Osteoblast (primary cell): ENCODE results near the gene OR6C3. TPM values are rescaled to one million over a fixed set of nuclear protein-coding genes. Genes with fewer than 3 reads are reported as not detected.

ENCODE experiments used
- DNase-seq: peaks from one replicate; pipeline ENCODE4 v3.0.0; 2011; ENCODE audit warnings: low spot score, mixed read lengths; ENCODE audit not compliant: insufficient read length; ENCODE audit errors: missing footprints
- H2AFZ ChIP-seq: 2 replicates; pipeline ENCODE4 v1.6.0; 2011; ENCODE audit warnings: mild to moderate bottlenecking, low read length
- H3K27ac ChIP-seq: 2 replicates; pipeline ENCODE4 v1.5.1; 2011; ENCODE audit warnings: mild to moderate bottlenecking, low read depth, low read length, moderate library complexity
- H3K27me3 ChIP-seq: 2 replicates; pipeline ENCODE4 v1.6.0; 2012; ENCODE audit warnings: mild to moderate bottlenecking, control low read depth, inconsistent platforms, low read length, moderate library complexity; ENCODE audit not compliant: insufficient read depth
- H3K36me3 ChIP-seq: 2 replicates; pipeline ENCODE4 v1.5.1; 2011; ENCODE audit warnings: mild to moderate bottlenecking, low read length, control low read depth, moderate library complexity; ENCODE audit not compliant: insufficient read depth
- H3K4me1 ChIP-seq: 2 replicates; pipeline ENCODE4 v1.5.1; 2011; ENCODE audit warnings: mild to moderate bottlenecking, low read length, control low read depth, moderate library complexity; ENCODE audit not compliant: insufficient read depth
- H3K4me2 ChIP-seq: 2 replicates; pipeline ENCODE4 v1.6.0; 2011; ENCODE audit warnings: mild to moderate bottlenecking, low read length; ENCODE audit not compliant: insufficient read depth
- H3K4me3 ChIP-seq: fragments of 200-600 bp; sonication (generic); 3 replicates; pipeline ENCODE4 v1.5.1; 2012; ENCODE audit warnings: mild to moderate bottlenecking, low read length, inconsistent platforms; ENCODE audit not compliant: insufficient read depth
- H3K79me2 ChIP-seq: 2 replicates; pipeline ENCODE4 v1.6.0; 2012; ENCODE audit warnings: mild to moderate bottlenecking, low read length, control low read depth, inconsistent platforms; ENCODE audit not compliant: insufficient read depth
- H3K9me3 ChIP-seq: 2 replicates; pipeline ENCODE4 v1.5.1; 2011; ENCODE audit warnings: low read depth, low read length, control low read depth
- H4K20me1 ChIP-seq: 2 replicates; pipeline ENCODE4 v1.6.0; 2012; ENCODE audit warnings: mild to moderate bottlenecking, low read length, control low read depth; ENCODE audit not compliant: insufficient read depth
- CTCF ChIP-seq: IDR thresholded peaks from 2 replicates; pipeline ENCODE4 v1.5.1; 2011; ENCODE audit warnings: mild to moderate bottlenecking, low read depth, low read length, moderate library complexity; ENCODE audit errors: extremely low read depth
- total RNA-seq: library from RNA; depleted of rRNA; stranded (reverse); fragments of >200 nt; gene quantifications from 2 replicates; pipeline ENCODE4 v1.2.3, GENCODE V29; 2012

Gene OR6C3
- total RNA-seq, 1 donor = not detected

GRCh38 chr12:55362675-55363074 is 32.1 kb downstream of the OR6C3 start, which contains the start of gene OR6C75:
Gene OR6C75 (plus strand): TSS chr12:55362975. CDS start chr12:55365111, 2,136 bp downstream.
- H3K27ac ChIP-seq = no peak within 1 kb of the TSS
- no peak for TF ChIP-seq CTCF
- H2AFZ ChIP-seq = no peak within 1 kb of the TSS
- no peaks in the 10 kb centered on the region for H3K4me1 ChIP-seq
- H3K36me3 ChIP-seq = no peaks in the 10 kb centered on the region
- no peaks in the 10 kb centered on the region for H3K9me3 ChIP-seq
- no peaks in the 10 kb centered on the region for H3K79me2 ChIP-seq
- H3K4me2 ChIP-seq = no peak within 1 kb of the TSS
- no peak within 1 kb of the TSS for H3K4me3 ChIP-seq
- no peak for DNase-seq
- no peaks in the 10 kb centered on the region for H3K27me3 ChIP-seq
- no peaks in the 10 kb centered on the region for H4K20me1 ChIP-seq

- H3K9me3 ChIP-seq = no peaks in the 10 kb centered on the region
- no peak for TF ChIP-seq CTCF
- H4K20me1 ChIP-seq = no peaks in the 10 kb centered on the region
- H3K4me2 ChIP-seq = no peak overlapping the region
- no peak overlapping the region for H3K27ac ChIP-seq
- H3K4me3 ChIP-seq = no peak overlapping the region
- H3K4me1 ChIP-seq = no peaks in the 10 kb centered on the region
- H3K36me3 ChIP-seq = no peaks in the 10 kb centered on the region
- DNase-seq = no peak
- no peaks in the 10 kb centered on the region for H3K27me3 ChIP-seq
- no peak overlapping the region for H2AFZ ChIP-seq
- no peaks in the 10 kb centered on the region for H3K79me2 ChIP-seq
Observed at GRCh38 chr12:55365086-55365485, 34.5 kb downstream of the OR6C3 start.

- TF ChIP-seq CTCF = no peak
- Histone ChIP-seq H4K20me1 (no peaks in the 10 kb centered on the region), H3K36me3 (no peaks in the 10 kb centered on the region), H3K4me3 (no peak overlapping the region), H3K27ac (no peak overlapping the region), H3K79me2 (no peaks in the 10 kb centered on the region), H3K4me2 (no peak overlapping the region), H3K9me3 (no peaks in the 10 kb centered on the region), H2AFZ (no peak overlapping the region), H3K27me3 (no peaks in the 10 kb centered on the region), H3K4me1 (no peaks in the 10 kb centered on the region)
- DNase-seq = no peak
Observed at GRCh38 chr12:55372521-55372920, 42.0 kb downstream of the OR6C3 start.

Other genes starting within 250 kb of the OR6C3 start
- not detected in 2 replicates for gene OR9K2, start 204.3 kb upstream of the OR6C3 start, total RNA-seq
- gene OR10A7, start 109.7 kb upstream of the OR6C3 start, total RNA-seq = not detected in 2 replicates
- gene OR6C74, start 86.1 kb upstream of the OR6C3 start, total RNA-seq = not detected in 2 replicates
- not detected in 2 replicates for gene OR6C6, start 34.2 kb upstream of the OR6C3 start, total RNA-seq
- not detected in 2 replicates for gene OR6C1, start 16.4 kb upstream of the OR6C3 start, total RNA-seq
- not detected in 2 replicates for gene OR6C75, start 32.2 kb downstream of the OR6C3 start, total RNA-seq
- gene OR6C65, start 69.8 kb downstream of the OR6C3 start, total RNA-seq = not detected in 2 replicates
- gene OR6C76, start 95.5 kb downstream of the OR6C3 start, total RNA-seq = not detected in 2 replicates
- gene OR6C2, start 113.3 kb downstream of the OR6C3 start, total RNA-seq = not detected in 2 replicates
- gene OR6C70, start 139.4 kb downstream of the OR6C3 start, total RNA-seq = not detected in 2 replicates
- gene OR6C68, start 161.6 kb downstream of the OR6C3 start, total RNA-seq = not detected in 2 replicates
- not detected in 2 replicates for gene OR6C4, start 218.9 kb downstream of the OR6C3 start, total RNA-seq
- not detected in 2 replicates for gene OR2AP1, start 241.7 kb downstream of the OR6C3 start, total RNA-seq